Endodermal cell (in vitro differentiated cells): ENCODE data around the gene AUTS2. TPM values are rescaled to one million over a fixed set of nuclear protein-coding genes. Genes with fewer than 3 reads are reported as not detected.

Experiments used
- DNase-seq: peaks from one replicate; pipeline ENCODE4 v3.0.0-alpha.2; 2017
- H3K27ac ChIP-seq: 2 replicates; pipeline ENCODE4 v1.5.1; 2013; ENCODE audit warnings: mild to moderate bottlenecking, low read depth, low read length, moderate library complexity
- H3K27me3 ChIP-seq: 2 replicates; pipeline ENCODE4 v1.6.1; 2013; ENCODE audit warnings: mild to moderate bottlenecking, low read length, moderate library complexity; ENCODE audit not compliant: insufficient read depth, control insufficient read depth, poor library complexity, severe bottlenecking
- H3K36me3 ChIP-seq: 2 replicates; pipeline ENCODE4 v1.7.0; 2013; ENCODE audit warnings: mild to moderate bottlenecking, low read length, moderate library complexity; ENCODE audit not compliant: control insufficient read depth, insufficient read depth
- H3K4me1 ChIP-seq: one replicate; pipeline ENCODE4 v1.7.0; 2013; ENCODE audit warnings: low read length; ENCODE audit not compliant: control insufficient read depth, insufficient read depth
- H3K4me3 ChIP-seq: 2 replicates; pipeline ENCODE4 v1.5.1; 2013; ENCODE audit warnings: mild to moderate bottlenecking, low read length, moderate library complexity
- H3K9ac ChIP-seq: 2 replicates; pipeline ENCODE4 v1.6.1; 2013; ENCODE audit warnings: mild to moderate bottlenecking, low read length, moderate library complexity; ENCODE audit not compliant: poor library complexity, severe bottlenecking; ENCODE audit errors: extremely low read depth
- H3K9me3 ChIP-seq: 2 replicates; pipeline ENCODE4 v1.6.1; 2013; ENCODE audit warnings: mild to moderate bottlenecking, low read length, moderate library complexity; ENCODE audit not compliant: control insufficient read depth
- H3K27ac Mint-ChIP-seq: 2 replicates; pipeline ENCODE4 v1.8.0; 2020; ENCODE audit warnings: mixed read lengths
- H3K27me3 Mint-ChIP-seq: 2 replicates; pipeline ENCODE4 v1.8.0; 2021; ENCODE audit warnings: mild to moderate bottlenecking, mixed read lengths; ENCODE audit not compliant: insufficient read depth
- H3K36me3 Mint-ChIP-seq: 2 replicates; pipeline ENCODE4 v1.8.0; 2020; ENCODE audit warnings: low read depth, mixed read lengths
- H3K4me1 Mint-ChIP-seq: 2 replicates; pipeline ENCODE4 v1.8.0; 2020; ENCODE audit warnings: mixed read lengths
- H3K4me3 Mint-ChIP-seq: 2 replicates; pipeline ENCODE4 v1.8.0; 2020; ENCODE audit warnings: mild to moderate bottlenecking, moderate library complexity, mixed read lengths
- H3K9me3 Mint-ChIP-seq: 2 replicates; pipeline ENCODE4 v1.8.0; 2020; ENCODE audit warnings: mild to moderate bottlenecking, mixed read lengths
- WGBS, 2 experiments: methylation state at CpG; one replicate each; pipeline versions ENCODE4 v1.1.5 to v1.1.7; 2013; ENCODE audit warnings: missing lambda C conversion rate in 2 of 2, mixed read lengths in 1 of 2; ENCODE audit not compliant: insufficient coverage in 1 of 2, insufficient read length in 1 of 2; 5-methylcytosine and 5-hydroxymethylcytosine counted together
- total RNA-seq, 2 donors: library from RNA; stranded (reverse); fragmentation: NEBNext Ultra II Directional in 1 of 2; extraction: Animal tissue kit (Norgen Biotek cat#: 25700) in 1 of 2; gene quantifications; 2 replicates in 1 of 2; 3 replicates in 1 of 2; pipeline ENCODE4 v1.2.1, GENCODE V29; 2021
- TF ChIP-seq, protein P1 (sequence below): fragments of 200-600 bp; sonication (generic); conservative IDR thresholded peaks from 2 replicates; pipeline ENCODE4 v1.5.0; 2021; ENCODE audit warnings: antibody characterized with exemption, mild to moderate bottlenecking

AUTS2 gene
- total RNA-seq, 2 donors from 2014 or later: 76.8 to 106 TPM

DNA sequence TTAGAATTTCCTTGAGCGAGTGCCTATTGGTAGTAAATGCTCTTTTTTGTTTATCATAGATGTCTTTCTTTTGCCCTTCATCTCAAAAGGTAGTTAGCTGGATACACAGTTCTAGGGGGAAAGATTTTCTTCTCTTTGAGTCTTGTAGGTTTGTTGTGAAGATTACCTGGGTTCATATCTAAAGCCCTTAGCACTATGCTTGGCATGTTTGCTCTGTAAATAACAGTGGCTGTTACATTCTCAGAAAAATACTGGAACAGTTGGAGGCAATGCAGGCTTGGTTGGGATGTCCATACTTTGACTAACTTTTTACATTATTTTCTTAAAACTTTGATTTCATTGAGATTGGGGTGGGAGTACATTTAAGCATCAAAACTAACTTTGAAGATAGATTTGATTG lies 144.0 kb downstream of the AUTS2 start:
- Mint-ChIP-seq H3K36me3 (no peaks in the 10 kb centered on the region), H3K4me1 (peaks cover 80% of the 10 kb centered on the region), H3K9me3 (no peaks in the 10 kb centered on the region), H3K27me3 (no peaks in the 10 kb centered on the region), H3K27ac (peak overlapping the region; percentile 96), H3K4me3 (peak overlapping the region; percentile 31)
- no peak for DNase-seq
- H3K27ac ChIP-seq: no peak overlapping the region
- no peak overlapping the region for H3K9ac ChIP-seq
- TF ChIP-seq, protein P1, sequence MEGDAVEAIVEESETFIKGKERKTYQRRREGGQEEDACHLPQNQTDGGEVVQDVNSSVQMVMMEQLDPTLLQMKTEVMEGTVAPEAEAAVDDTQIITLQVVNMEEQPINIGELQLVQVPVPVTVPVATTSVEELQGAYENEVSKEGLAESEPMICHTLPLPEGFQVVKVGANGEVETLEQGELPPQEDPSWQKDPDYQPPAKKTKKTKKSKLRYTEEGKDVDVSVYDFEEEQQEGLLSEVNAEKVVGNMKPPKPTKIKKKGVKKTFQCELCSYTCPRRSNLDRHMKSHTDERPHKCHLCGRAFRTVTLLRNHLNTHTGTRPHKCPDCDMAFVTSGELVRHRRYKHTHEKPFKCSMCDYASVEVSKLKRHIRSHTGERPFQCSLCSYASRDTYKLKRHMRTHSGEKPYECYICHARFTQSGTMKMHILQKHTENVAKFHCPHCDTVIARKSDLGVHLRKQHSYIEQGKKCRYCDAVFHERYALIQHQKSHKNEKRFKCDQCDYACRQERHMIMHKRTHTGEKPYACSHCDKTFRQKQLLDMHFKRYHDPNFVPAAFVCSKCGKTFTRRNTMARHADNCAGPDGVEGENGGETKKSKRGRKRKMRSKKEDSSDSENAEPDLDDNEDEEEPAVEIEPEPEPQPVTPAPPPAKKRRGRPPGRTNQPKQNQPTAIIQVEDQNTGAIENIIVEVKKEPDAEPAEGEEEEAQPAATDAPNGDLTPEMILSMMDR: no peak
- no peaks in the 10 kb centered on the region for H3K36me3 ChIP-seq
- 54% methylated on average over 1 of the region's 1 CpG; no CpG with 5 or more reads in 1 of the 2 experiments for WGBS, 2 experiments
- H3K4me3 ChIP-seq: peak overlapping the region; percentile 50
- no peaks in the 10 kb centered on the region for H3K9me3 ChIP-seq
- peaks cover 38% of the 10 kb centered on the region for H3K4me1 ChIP-seq
- no peaks in the 10 kb centered on the region for H3K27me3 ChIP-seq

DNA sequence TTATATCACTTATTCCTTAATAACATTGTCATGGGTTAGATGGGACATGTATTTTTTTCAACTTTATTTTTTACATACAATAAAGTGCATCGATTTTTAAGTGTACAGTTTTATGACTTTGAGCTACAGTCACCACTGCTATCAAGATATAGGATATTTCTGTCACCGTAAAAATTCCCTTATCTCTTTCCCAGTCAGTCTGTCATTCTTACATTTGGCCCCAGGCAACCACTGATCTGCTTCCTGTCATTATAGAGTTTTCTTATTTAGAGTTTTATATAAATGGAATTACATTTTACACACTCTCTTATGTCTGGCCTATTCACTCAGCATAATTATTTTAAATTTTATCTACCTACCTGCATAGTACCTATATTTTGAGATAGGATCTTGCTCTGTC lies 145.2 kb downstream of the AUTS2 start:
- TF ChIP-seq, protein P1: no peak
- Mint-ChIP-seq H3K27ac (peak overlapping the region; percentile 3), H3K4me1 (peaks cover 77% of the 10 kb centered on the region), H3K9me3 (no peaks in the 10 kb centered on the region), H3K4me3 (no peak overlapping the region), H3K27me3 (no peaks in the 10 kb centered on the region), H3K36me3 (no peaks in the 10 kb centered on the region)
- no peaks in the 10 kb centered on the region for H3K9me3 ChIP-seq
- H3K27me3 ChIP-seq: no peaks in the 10 kb centered on the region
- H3K9ac ChIP-seq: no peak overlapping the region
- 89 to 92% methylated on average over 2 of the region's 2 CpGs for WGBS, 2 experiments
- no peak overlapping the region for H3K27ac ChIP-seq
- no peak for DNase-seq
- H3K36me3 ChIP-seq: no peaks in the 10 kb centered on the region
- no peak overlapping the region for H3K4me3 ChIP-seq
- H3K4me1 ChIP-seq: peaks cover 35% of the 10 kb centered on the region

DNA sequence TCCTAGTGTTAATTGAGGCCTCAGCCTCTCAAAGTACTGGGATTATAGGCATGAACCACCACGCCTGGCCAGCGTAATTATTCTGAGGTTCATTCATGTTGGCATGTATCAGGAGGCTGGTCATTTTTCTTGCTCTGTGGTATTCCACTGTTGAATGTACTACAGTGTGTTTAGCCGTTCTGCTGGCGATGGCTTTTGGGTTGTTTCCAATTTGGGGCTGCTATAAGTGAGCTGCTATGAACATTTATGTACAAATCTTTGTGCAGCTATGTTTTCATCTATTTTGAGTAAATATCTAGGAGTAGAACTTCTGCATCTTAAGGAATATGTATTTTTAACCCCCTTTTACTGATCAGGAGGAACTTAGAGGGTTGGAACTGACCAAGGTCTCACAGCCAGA lies 145.8 kb downstream of the AUTS2 start:
- WGBS, 2 experiments: 91 to 96% methylated on average over 4 of the region's 4 CpGs
- Histone ChIP-seq H3K9me3 (no peaks in the 10 kb centered on the region), H3K27me3 (no peaks in the 10 kb centered on the region), H3K36me3 (no peaks in the 10 kb centered on the region), H3K4me3 (no peak overlapping the region), H3K27ac (no peak overlapping the region), H3K4me1 (peaks cover 31% of the 10 kb centered on the region), H3K9ac (no peak overlapping the region)
- peaks cover 77% of the 10 kb centered on the region for H3K4me1 Mint-ChIP-seq
- H3K36me3 Mint-ChIP-seq: no peaks in the 10 kb centered on the region
- DNase-seq: no peak
- TF ChIP-seq, protein P1: no peak
- no peaks in the 10 kb centered on the region for H3K9me3 Mint-ChIP-seq
- H3K27me3 Mint-ChIP-seq: no peaks in the 10 kb centered on the region
- no peak overlapping the region for H3K27ac Mint-ChIP-seq
- no peak overlapping the region for H3K4me3 Mint-ChIP-seq
